Thyroid gland (tissue), 4 donors: ENCODE results near the gene MACIR. TPM values are rescaled to one million over a fixed set of nuclear protein-coding genes. Genes with fewer than 3 reads are reported as not detected.

Source experiments
- DNase-seq, 2 donors: peaks; one replicate each; pipeline ENCODE4 v3.0.0-alpha.2; 2019
- H3K27ac ChIP-seq, 3 donors: fragments of 200-600 bp; sonication (generic); 1 replicate in 2 of 3; 2 replicates in 1 of 3; pipeline ENCODE4 v1.5.1; 2016 to 2019; ENCODE audit warnings: mild to moderate bottlenecking in 1 of 3, moderate library complexity in 1 of 3
- H3K27me3 ChIP-seq: fragments of 200-600 bp; sonication (generic); one replicate; pipeline ENCODE4 v1.5.1; 2019
- H3K36me3 ChIP-seq, 2 donors: fragments of 200-600 bp; sonication (generic); one replicate each; pipeline ENCODE4 v1.5.1; 2016 to 2019
- H3K4me1 ChIP-seq, 2 donors: fragments of 200-600 bp; sonication (generic); one replicate each; pipeline ENCODE4 v1.5.1; 2017 to 2019
- H3K4me3 ChIP-seq, 3 donors: fragments of 200-600 bp; sonication (generic); replicated peaks in 1 of 3; 1 replicate in 2 of 3; 2 replicates in 1 of 3; pipeline ENCODE4 v1.5.1; 2016; ENCODE audit warnings: mild to moderate bottlenecking in 1 of 3
- H3K9me3 ChIP-seq: fragments of 200-600 bp; sonication (generic); one replicate; pipeline ENCODE4 v1.5.1; 2017
- CTCF ChIP-seq, 6 experiments: fragments of 200-600 bp in 3 of 6; fragments of 450-650 bp in 3 of 6; sonication (generic) in 3 of 6; IDR thresholded peaks; one replicate each; pipeline ENCODE4 v1.5.1; 2016 to 2019; ENCODE audit warnings: antibody characterized with exemption in 6 of 6, mild to moderate bottlenecking in 2 of 6, inconsistent platforms in 1 of 6, moderate library complexity in 1 of 6
- POLR2A ChIP-seq, 2 donors: fragments of 450-650 bp; IDR thresholded peaks; one replicate each; pipeline ENCODE4 v1.6.1; 2017; ENCODE audit warnings: antibody characterized with exemption in 2 of 2, mild to moderate bottlenecking in 2 of 2, moderate library complexity in 1 of 2
- WGBS, 2 donors: methylation state at CpG; one replicate each; pipeline ENCODE4 v1.1.5; 2017; 5-methylcytosine and 5-hydroxymethylcytosine counted together
- intact Hi-C: fragments of 100-400 bp; cut with DNase I; formaldehyde crosslinking; loops from one replicate; pipeline ENCODE4 v1.15.1; 2023
- total RNA-seq, 4 donors: library from RNA; depleted of rRNA; stranded (reverse); fragments of >200 nt; gene quantifications; one replicate each; pipeline ENCODE4 v1.2.3, GENCODE V29; 2016

Gene MACIR
- total RNA-seq, 4 donors from 2014 or later, result 9.5 to 17.2 (median 14.9) TPM

DNA sequence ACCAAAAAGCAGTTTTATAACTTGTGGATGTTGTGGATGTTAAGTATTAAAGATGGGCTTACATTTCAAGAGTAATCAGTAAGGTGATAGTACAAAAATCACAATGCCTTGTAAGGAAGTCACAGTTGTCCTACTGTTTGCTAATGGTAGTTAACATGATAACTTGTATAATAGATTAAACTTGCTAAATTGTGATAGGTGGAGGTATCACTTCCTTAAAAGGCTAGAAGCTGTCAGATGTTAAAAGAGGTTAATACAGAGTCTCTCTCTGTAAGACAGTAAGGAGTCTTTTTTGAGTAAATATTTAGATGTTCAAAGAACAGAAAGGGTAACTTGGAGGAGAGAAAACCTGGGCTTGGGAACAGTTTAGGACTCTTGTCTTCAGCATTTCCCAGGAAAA is 14.2 kb upstream of the MACIR start:
- H3K27me3 ChIP-seq, result no peaks in the 10 kb centered on the region
- no peaks in the 10 kb centered on the region for H3K9me3 ChIP-seq
- DNase-seq, result no peak
- no peaks in the 10 kb centered on the region for H3K4me1 ChIP-seq
- no peak overlapping the region for H3K4me3 ChIP-seq
- no peak overlapping the region for H3K27ac ChIP-seq
- intact Hi-C loops, result no loop called here
- TF ChIP-seq POLR2A (IDR thresholded peaks at IDR 0.05) (no peak), CTCF (IDR thresholded peaks at IDR 0.05) (no peak)
- H3K36me3 ChIP-seq, result no peaks in the 10 kb centered on the region

GRCh38 chr5:103245761-103246160 is 12.8 kb upstream of the MACIR start:
- Histone ChIP-seq H3K36me3 (no peaks in the 10 kb centered on the region), H3K9me3 (no peaks in the 10 kb centered on the region), H3K4me1 (no peaks in the 10 kb centered on the region), H3K27ac (no peak overlapping the region), H3K4me3 (no peak overlapping the region), H3K27me3 (no peaks in the 10 kb centered on the region)
- TF ChIP-seq CTCF (IDR thresholded peaks at IDR 0.05), result no peak
- no peak for TF ChIP-seq POLR2A (IDR thresholded peaks at IDR 0.05)
- WGBS, 2 donors, result 84 to 90% methylated on average over 4 of the region's 4 CpGs
- intact Hi-C loops, result no loop called here
- no peak for DNase-seq

DNA sequence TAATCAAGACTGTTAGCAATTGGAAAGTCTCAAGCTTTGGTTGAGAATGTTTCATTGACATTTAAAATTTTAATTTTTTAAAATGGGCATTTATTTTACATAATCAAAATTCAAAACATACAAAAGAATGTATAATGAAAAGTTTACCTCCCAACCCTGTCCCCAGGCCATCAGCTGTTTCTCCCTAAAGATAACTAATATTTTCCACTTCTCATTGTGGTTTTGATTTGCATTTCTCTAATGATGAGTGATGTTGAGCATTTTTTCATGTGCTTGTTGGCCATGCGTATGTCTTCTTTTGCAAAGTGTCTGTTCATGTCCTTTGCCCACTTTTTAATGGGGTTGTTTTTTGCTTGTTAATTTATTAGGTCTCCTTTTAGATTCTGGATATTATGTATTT is 11.4 kb upstream of the MACIR start:
- DNase-seq, result no peak
- H3K4me1 ChIP-seq, result no peaks in the 10 kb centered on the region
- WGBS, 2 donors, result 95 to 100% methylated on average over 1 of the region's 1 CpG
- no peaks in the 10 kb centered on the region for H3K27me3 ChIP-seq
- intact Hi-C loops, result no loop called here
- H3K9me3 ChIP-seq, result no peaks in the 10 kb centered on the region
- H3K27ac ChIP-seq, result no peak overlapping the region
- H3K4me3 ChIP-seq, result no peak overlapping the region
- no peak for TF ChIP-seq POLR2A (IDR thresholded peaks at IDR 0.05)
- TF ChIP-seq CTCF (IDR thresholded peaks at IDR 0.05), result no peak
- H3K36me3 ChIP-seq, result no peaks in the 10 kb centered on the region

GRCh38 chr5:103249068-103249467 is 9.5 kb upstream of the MACIR start:
- 93 to 95% methylated on average over 2 of the region's 2 CpGs for WGBS, 2 donors
- H3K9me3 ChIP-seq, result no peaks in the 10 kb centered on the region
- no peak for TF ChIP-seq POLR2A (IDR thresholded peaks at IDR 0.05)
- no peak for TF ChIP-seq CTCF (IDR thresholded peaks at IDR 0.05)

GRCh38 chr5:103254921-103255320 is 3.6 kb upstream of the MACIR start:
- H3K27me3 ChIP-seq, result no peaks in the 10 kb centered on the region
- no peak for DNase-seq
- H3K9me3 ChIP-seq, result no peaks in the 10 kb centered on the region
- no peaks in the 10 kb centered on the region for H3K36me3 ChIP-seq
- H3K27ac ChIP-seq, result no peak overlapping the region
- intact Hi-C loops, result no loop called here
- 33 to 57% methylated on average over 1 of the region's 1 CpG for WGBS, 2 donors
- TF ChIP-seq CTCF (IDR thresholded peaks at IDR 0.05) (no peak), POLR2A (IDR thresholded peaks at IDR 0.05) (no peak)
- no peak overlapping the region for H3K4me3 ChIP-seq
- peaks cover 0 to 3% of the 10 kb centered on the region in 2 donors for H3K4me1 ChIP-seq

More at GRCh38 chr5:103249068-103249467, 9.5 kb upstream of the MACIR start:
- intact Hi-C loops, result no loop called here
- Histone ChIP-seq H3K27me3 (no peaks in the 10 kb centered on the region), H3K36me3 (no peaks in the 10 kb centered on the region), H3K27ac (no peak overlapping the region), H3K4me1 (no peaks in the 10 kb centered on the region), H3K4me3 (no peak overlapping the region)
- no peak for DNase-seq
